ENCODE results near the gene CTIF. TPM values are rescaled to one million over a fixed set of nuclear protein-coding genes. Genes with fewer than 3 reads are reported as not detected.

The CTIF gene
- total RNA-seq, 1 donor: 65.9 TPM

GRCh38 chr18:48544116-48544515 is 5.3 kb downstream of the CTIF start:
- no peak overlapping the region for H3K4me2 ChIP-seq (ENCODE audit: insufficient read depth, low read length)
- no peaks in the 10 kb centered on the region for H3K9me3 ChIP-seq (ENCODE audit: low read depth, low read length)
- H3K79me2 ChIP-seq (ENCODE audit: insufficient read depth, low read length): peaks cover 94% of the 10 kb centered on the region
- H3K4me1 ChIP-seq (ENCODE audit: insufficient read depth, low read length): peaks cover 45% of the 10 kb centered on the region
- no peak overlapping the region for H2AFZ ChIP-seq (ENCODE audit: low read length)
- peaks cover 81% of the 10 kb centered on the region for H4K20me1 ChIP-seq (ENCODE audit: insufficient read depth, low read length)
- H3K36me3 ChIP-seq (ENCODE audit: insufficient read depth, low read length): peaks cover 7% of the 10 kb centered on the region
- no peak overlapping the region for H3K4me3 ChIP-seq (ENCODE audit: insufficient read depth, low read length)
- DNase-seq (ENCODE audit: insufficient read length, low spot score, missing footprints): no peak
- no peak for TF ChIP-seq CTCF (IDR thresholded peaks at IDR 0.05; ENCODE audit: extremely low read depth, low read depth, low read length)
- H3K27me3 ChIP-seq (ENCODE audit: insufficient read depth, low read length): no peaks in the 10 kb centered on the region
- H3K27ac ChIP-seq (ENCODE audit: low read depth, low read length): no peak overlapping the region

- Histone ChIP-seq H3K4me1 (ENCODE audit: insufficient read depth, low read length) (peaks cover 45% of the 10 kb centered on the region), H3K36me3 (ENCODE audit: insufficient read depth, low read length) (peaks cover 7% of the 10 kb centered on the region), H2AFZ (ENCODE audit: low read length) (no peak overlapping the region), H3K9me3 (ENCODE audit: low read depth, low read length) (no peaks in the 10 kb centered on the region), H4K20me1 (ENCODE audit: insufficient read depth, low read length) (peaks cover 85% of the 10 kb centered on the region), H3K27me3 (ENCODE audit: insufficient read depth, low read length) (no peaks in the 10 kb centered on the region), H3K27ac (ENCODE audit: low read depth, low read length) (peak overlapping the region; percentile 60), H3K79me2 (ENCODE audit: insufficient read depth, low read length) (peaks cover 94% of the 10 kb centered on the region), H3K4me3 (ENCODE audit: insufficient read depth, low read length) (no peak overlapping the region), H3K4me2 (ENCODE audit: insufficient read depth, low read length) (no peak overlapping the region)
- DNase-seq (ENCODE audit: insufficient read length, low spot score, missing footprints): no peak
- no peak for TF ChIP-seq CTCF (IDR thresholded peaks at IDR 0.05; ENCODE audit: extremely low read depth, low read depth, low read length)
These were observed 6.0 kb downstream of the CTIF start for GRCh38 chr18:48544661-48545415.

- no peak for TF ChIP-seq CTCF (IDR thresholded peaks at IDR 0.05; ENCODE audit: extremely low read depth, low read depth, low read length)
- Histone ChIP-seq H3K27me3 (ENCODE audit: insufficient read depth, low read length) (no peaks in the 10 kb centered on the region), H3K9me3 (ENCODE audit: low read depth, low read length) (no peaks in the 10 kb centered on the region), H3K4me2 (ENCODE audit: insufficient read depth, low read length) (peak overlapping the region; percentile 38), H3K4me3 (ENCODE audit: insufficient read depth, low read length) (no peak overlapping the region), H4K20me1 (ENCODE audit: insufficient read depth, low read length) (peaks cover 93% of the 10 kb centered on the region), H3K4me1 (ENCODE audit: insufficient read depth, low read length) (peaks cover 45% of the 10 kb centered on the region), H3K79me2 (ENCODE audit: insufficient read depth, low read length) (peaks cover 96% of the 10 kb centered on the region), H2AFZ (ENCODE audit: low read length) (no peak overlapping the region), H3K27ac (ENCODE audit: low read depth, low read length) (peak overlapping the region; percentile 60), H3K36me3 (ENCODE audit: insufficient read depth, low read length) (peaks cover 7% of the 10 kb centered on the region)
- peak; percentile 93 for DNase-seq (ENCODE audit: insufficient read length, low spot score, missing footprints)
These were observed 7.0 kb downstream of the CTIF start for GRCh38 chr18:48545757-48546321.

GRCh38 chr18:48546396-48546795 is 7.6 kb downstream of the CTIF start:
- H2AFZ ChIP-seq (ENCODE audit: low read length): no peak overlapping the region
- peak overlapping the region; percentile 60 for H3K27ac ChIP-seq (ENCODE audit: low read depth, low read length)
- no peak for TF ChIP-seq CTCF (IDR thresholded peaks at IDR 0.05; ENCODE audit: extremely low read depth, low read depth, low read length)
- H3K4me2 ChIP-seq (ENCODE audit: insufficient read depth, low read length): peak overlapping the region; percentile 38
- H3K36me3 ChIP-seq (ENCODE audit: insufficient read depth, low read length): peaks cover 9% of the 10 kb centered on the region
- no peak overlapping the region for H3K4me3 ChIP-seq (ENCODE audit: insufficient read depth, low read length)
- H3K4me1 ChIP-seq (ENCODE audit: insufficient read depth, low read length): peaks cover 44% of the 10 kb centered on the region
- H3K79me2 ChIP-seq (ENCODE audit: insufficient read depth, low read length): peaks cover 99% of the 10 kb centered on the region
- no peaks in the 10 kb centered on the region for H3K27me3 ChIP-seq (ENCODE audit: insufficient read depth, low read length)
- H4K20me1 ChIP-seq (ENCODE audit: insufficient read depth, low read length): peaks cover 97% of the 10 kb centered on the region
- no peak for DNase-seq (ENCODE audit: insufficient read length, low spot score, missing footprints)
- no peaks in the 10 kb centered on the region for H3K9me3 ChIP-seq (ENCODE audit: low read depth, low read length)
